HFF-Myc (cell line): ENCODE data around the gene ST8SIA2.

ENCODE experiments used
- DNase-seq: peaks from one replicate; pipeline ENCODE4 v3.0.0-alpha.2; 2011; ENCODE audit warnings: low read depth; ENCODE audit errors: extremely low read depth
- H3K4me3 ChIP-seq: replicated peaks from 2 replicates; pipeline ENCODE4 v1.5.1; 2011; ENCODE audit warnings: low read depth, mild to moderate bottlenecking, control low read depth, low read length
- TF ChIP-seq, protein P1 (sequence below): IDR thresholded peaks from 2 replicates; pipeline ENCODE4 v1.5.1; 2012; ENCODE audit warnings: mild to moderate bottlenecking, low read depth, low read length, control low read depth; ENCODE audit errors: missing control alignments

Gene ST8SIA2

DNA sequence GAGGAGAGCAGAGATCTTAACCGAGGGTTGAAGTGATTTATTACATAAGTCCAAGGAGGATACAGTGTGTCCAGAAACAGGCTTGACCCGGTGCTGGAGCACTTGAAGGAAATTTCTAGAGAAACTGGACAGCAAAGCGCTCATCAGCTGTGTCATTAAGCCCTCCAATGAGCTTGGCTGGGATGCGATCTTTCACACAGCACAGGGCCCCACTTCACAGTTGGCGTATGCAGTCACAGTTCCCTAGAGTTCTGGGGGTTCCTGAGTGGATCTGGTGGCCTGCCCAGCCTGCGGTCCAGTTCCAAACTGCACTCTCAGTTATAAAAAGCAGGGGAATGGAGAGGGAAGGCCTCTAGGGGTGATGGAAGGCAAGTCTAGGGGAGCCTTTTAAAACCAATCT, 13.6 kb downstream of the ST8SIA2 start:
- TF ChIP-seq, protein P1, sequence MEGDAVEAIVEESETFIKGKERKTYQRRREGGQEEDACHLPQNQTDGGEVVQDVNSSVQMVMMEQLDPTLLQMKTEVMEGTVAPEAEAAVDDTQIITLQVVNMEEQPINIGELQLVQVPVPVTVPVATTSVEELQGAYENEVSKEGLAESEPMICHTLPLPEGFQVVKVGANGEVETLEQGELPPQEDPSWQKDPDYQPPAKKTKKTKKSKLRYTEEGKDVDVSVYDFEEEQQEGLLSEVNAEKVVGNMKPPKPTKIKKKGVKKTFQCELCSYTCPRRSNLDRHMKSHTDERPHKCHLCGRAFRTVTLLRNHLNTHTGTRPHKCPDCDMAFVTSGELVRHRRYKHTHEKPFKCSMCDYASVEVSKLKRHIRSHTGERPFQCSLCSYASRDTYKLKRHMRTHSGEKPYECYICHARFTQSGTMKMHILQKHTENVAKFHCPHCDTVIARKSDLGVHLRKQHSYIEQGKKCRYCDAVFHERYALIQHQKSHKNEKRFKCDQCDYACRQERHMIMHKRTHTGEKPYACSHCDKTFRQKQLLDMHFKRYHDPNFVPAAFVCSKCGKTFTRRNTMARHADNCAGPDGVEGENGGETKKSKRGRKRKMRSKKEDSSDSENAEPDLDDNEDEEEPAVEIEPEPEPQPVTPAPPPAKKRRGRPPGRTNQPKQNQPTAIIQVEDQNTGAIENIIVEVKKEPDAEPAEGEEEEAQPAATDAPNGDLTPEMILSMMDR, result no peak
- H3K4me3 ChIP-seq, result no peak overlapping the region
- no peak for DNase-seq

DNA sequence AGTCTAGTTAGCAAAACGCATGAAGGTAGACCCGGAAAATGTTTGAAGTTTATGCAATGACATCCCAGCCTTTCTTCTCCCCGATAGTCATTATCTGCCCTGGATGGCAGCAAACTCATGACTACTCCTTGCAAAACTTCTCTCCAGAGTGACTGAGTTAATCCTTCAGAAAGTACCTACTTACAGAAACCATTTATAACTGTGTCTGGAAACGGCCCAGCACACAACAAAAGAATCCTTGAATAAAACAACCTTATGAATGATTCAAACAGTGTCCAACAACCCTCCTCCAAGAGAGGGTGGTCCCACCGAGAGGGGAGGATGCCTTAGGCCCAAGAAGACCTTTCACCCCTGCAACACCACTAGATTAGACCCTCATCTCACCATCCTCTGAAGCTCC, 14.2 kb downstream of the ST8SIA2 start:
- TF ChIP-seq, protein P1, result no peak
- DNase-seq, result no peak

GRCh38 chr15:92409006-92409405, 15.3 kb downstream of the ST8SIA2 start:
- no peak overlapping the region for H3K4me3 ChIP-seq
- DNase-seq, result no peak

More for the DNA sequence above, 14.2 kb downstream of the ST8SIA2 start:
- H3K4me3 ChIP-seq, result no peak overlapping the region

DNA sequence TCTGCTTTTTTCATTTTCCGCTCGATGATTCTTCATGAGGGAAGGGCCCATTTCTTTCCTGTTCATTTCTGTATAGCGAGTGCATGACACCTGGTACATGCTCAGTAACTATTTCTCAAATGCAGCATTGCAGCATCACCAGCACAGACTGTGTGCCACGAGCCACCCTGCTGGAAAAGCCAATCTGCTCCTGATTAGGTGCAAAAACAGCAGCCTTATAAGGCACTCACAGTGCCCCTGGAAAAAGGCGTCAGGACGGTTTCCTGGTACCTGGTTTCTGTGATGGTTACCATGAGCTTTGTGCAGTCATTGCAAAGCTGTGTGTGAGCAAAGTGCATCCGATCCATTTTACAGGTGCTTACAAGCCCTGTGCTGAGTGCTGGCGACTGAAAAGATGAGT, 15.8 kb downstream of the ST8SIA2 start:
- no peak for DNase-seq
- no peak overlapping the region for H3K4me3 ChIP-seq
- TF ChIP-seq, protein P1, result no peak

More at GRCh38 chr15:92409006-92409405, 15.3 kb downstream of the ST8SIA2 start:
- TF ChIP-seq, protein P1, result no peak

DNA sequence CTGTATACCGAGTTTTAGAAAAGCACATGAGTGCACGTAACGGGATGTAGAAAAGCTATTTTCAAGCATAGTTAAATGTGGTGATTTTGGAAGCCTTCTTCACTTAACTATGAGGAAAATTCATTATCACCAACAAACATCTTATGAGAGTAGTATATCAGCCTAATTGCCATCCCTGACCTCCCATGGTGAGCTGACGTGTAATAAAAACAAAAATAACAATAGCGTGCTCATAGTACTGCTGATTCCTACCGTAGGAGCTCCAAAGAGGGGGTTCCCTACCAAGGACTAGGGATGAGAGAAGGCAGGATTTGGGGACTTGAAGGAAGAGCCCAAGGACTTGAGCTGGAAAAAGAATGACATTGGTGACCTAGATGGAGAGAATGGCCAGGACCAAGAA, 16.9 kb downstream of the ST8SIA2 start:
- H3K4me3 ChIP-seq, result no peak overlapping the region
- TF ChIP-seq, protein P1, result no peak
- DNase-seq, result no peak

- no peak for DNase-seq
- no peak overlapping the region for H3K4me3 ChIP-seq
- TF ChIP-seq, protein P1, result no peak
Measured at GRCh38 chr15:92411256-92411655, 17.6 kb downstream of the ST8SIA2 start.

DNA sequence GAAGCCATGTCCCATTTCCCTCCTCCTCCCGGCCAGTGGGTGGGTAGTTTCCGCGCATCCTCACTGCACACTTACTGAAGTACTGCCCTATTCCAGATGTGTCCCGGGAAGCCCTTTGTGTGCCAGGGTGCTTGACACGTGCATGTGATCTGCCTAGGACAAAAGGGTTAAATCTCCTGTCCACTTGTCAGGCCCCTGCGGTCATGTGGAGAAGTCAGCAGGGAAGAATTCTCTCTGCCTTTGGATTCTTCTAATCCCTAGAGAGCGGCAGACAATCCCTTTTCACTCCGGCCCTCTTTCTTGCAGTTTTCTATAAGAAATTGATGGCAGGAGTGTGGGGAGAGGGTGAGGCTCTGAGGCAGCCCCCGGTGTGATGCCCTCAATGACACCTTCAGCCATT, 19.8 kb downstream of the ST8SIA2 start:
- TF ChIP-seq, protein P1, result no peak
- no peak for DNase-seq

More for the DNA sequence above, 19.8 kb downstream of the ST8SIA2 start:
- no peak overlapping the region for H3K4me3 ChIP-seq
